Measurements from ENCODE around the gene ITGB5. TPM values are rescaled to one million over a fixed set of nuclear protein-coding genes. Genes with fewer than 3 reads are reported as not detected.
"Not testable (repeated sequence)": the region's sequence is repeated elsewhere in the genome, so short reads cannot be mapped to it uniquely, and the experiment has no call there.

Gene ITGB5
- total RNA-seq, 4 donors from 2014 or later: 114 to 217 (median 193) TPM

- H3K27ac ChIP-seq: peak overlapping the region; percentile 32 to 79 (median 54)
- 46 to 54% methylated on average over 6 of the region's 6 CpGs for WGBS, 2 donors
- no peaks in the 10 kb centered on the region for H3K27me3 ChIP-seq
- no peaks in the 10 kb centered on the region for H3K9me3 ChIP-seq
- H3K4me3 ChIP-seq: no peak overlapping the region
- DNase-seq (ENCODE audit: low spot score in 2 of 2): no peak
- TF ChIP-seq EP300 (IDR thresholded peaks at IDR 0.05) (no peak), CTCF (IDR thresholded peaks at IDR 0.05) (peak in 3 of 5 experiments; percentile 28 to 53 (median 52)), POLR2A (IDR thresholded peaks at IDR 0.05) (no peak)
- peaks cover 0 to 69% (median 21%) of the 10 kb centered on the region in 4 donors for H3K4me1 ChIP-seq
- H3K36me3 ChIP-seq: no peaks in the 10 kb centered on the region
Observed at GRCh38 chr3:124786511-124787241, 100.5 kb downstream of the ITGB5 start.

- peaks cover 0 to 69% (median 24%) of the 10 kb centered on the region in 4 donors for H3K4me1 ChIP-seq
- no peaks in the 10 kb centered on the region for H3K27me3 ChIP-seq
- no peak for TF ChIP-seq POLR2A (IDR thresholded peaks at IDR 0.05)
- no peak for TF ChIP-seq EP300 (IDR thresholded peaks at IDR 0.05)
- no peak for TF ChIP-seq CTCF (IDR thresholded peaks at IDR 0.05)
- H3K27ac ChIP-seq: peak overlapping the region in 2 of 4 donors; percentile 65 to 79
- WGBS, 2 donors: 59 to 66% methylated on average over 3 of the region's 3 CpGs
- no peaks in the 10 kb centered on the region for H3K9me3 ChIP-seq
- H3K36me3 ChIP-seq: no peaks in the 10 kb centered on the region
- H3K4me3 ChIP-seq: no peak overlapping the region
- no peak for DNase-seq (ENCODE audit: low spot score in 2 of 2)
Observed at GRCh38 chr3:124785973-124786372, 101.2 kb downstream of the ITGB5 start.

- Histone ChIP-seq H3K4me3 (no peak overlapping the region), H3K27me3 (no peaks in the 10 kb centered on the region), H3K27ac (peak overlapping the region; percentile 7 to 79 (median 56)), H3K9me3 (no peaks in the 10 kb centered on the region), H3K4me1 (peaks cover 0 to 74% (median 30%) of the 10 kb centered on the region in 4 donors), H3K36me3 (no peaks in the 10 kb centered on the region)
- TF ChIP-seq EP300 (IDR thresholded peaks at IDR 0.05) (no peak), POLR2A (IDR thresholded peaks at IDR 0.05) (no peak), CTCF (IDR thresholded peaks at IDR 0.05) (no peak)
- 73 to 78% methylated on average over 17 of the region's 17 CpGs for WGBS, 2 donors
- no peak for DNase-seq (ENCODE audit: low spot score in 2 of 2)
Observed at GRCh38 chr3:124784686-124785382, 102.3 kb downstream of the ITGB5 start.

GRCh38 chr3:124783696-124784095, 103.5 kb downstream of the ITGB5 start:
- peak overlapping the region in 3 of 4 donors; percentile 48 to 79 (median 65) for H3K27ac ChIP-seq
- H3K9me3 ChIP-seq: no peaks in the 10 kb centered on the region
- no peaks in the 10 kb centered on the region for H3K36me3 ChIP-seq
- WGBS, 2 donors: 57 to 75% methylated on average over 4 of the region's 4 CpGs
- DNase-seq (ENCODE audit: low spot score in 2 of 2): no peak
- no peak for TF ChIP-seq CTCF (IDR thresholded peaks at IDR 0.05)
- TF ChIP-seq POLR2A (IDR thresholded peaks at IDR 0.05): no peak
- no peak for TF ChIP-seq EP300 (IDR thresholded peaks at IDR 0.05)
- H3K27me3 ChIP-seq: no peaks in the 10 kb centered on the region
- H3K4me1 ChIP-seq: peaks cover 0 to 84% (median 38%) of the 10 kb centered on the region in 4 donors
- no peak overlapping the region for H3K4me3 ChIP-seq

- not testable (repeated sequence) for H3K4me3 ChIP-seq; DNase-seq (ENCODE audit: low spot score in 2 of 2); H3K36me3 ChIP-seq; H3K9me3 ChIP-seq; H3K27me3 ChIP-seq
- WGBS, 2 donors: 91 to 93% methylated on average over 6 of the region's 6 CpGs
- peak overlapping the region in 2 of 4 donors; percentile 86 to 91 for H3K27ac ChIP-seq
- H3K4me1 ChIP-seq: peaks cover 0 to 81% (median 37%) of the 10 kb centered on the region in 4 donors
Observed at GRCh38 chr3:124782377-124782712, 104.8 kb downstream of the ITGB5 start.
